ENCODE measurements around the gene PUM1. TPM values are rescaled to one million over a fixed set of nuclear protein-coding genes. Genes with fewer than 3 reads are reported as not detected.
"Not testable (repeated sequence)": the region's sequence is repeated elsewhere in the genome, so short reads cannot be mapped to it uniquely, and the experiment has no call there.

PUM1 gene
- total and polyA plus RNA-seq, 2 of the 8 experiments (the other 6 are each of a cell fraction or from before 2014, with no cell fraction given), result 122 to 177 TPM

DNA sequence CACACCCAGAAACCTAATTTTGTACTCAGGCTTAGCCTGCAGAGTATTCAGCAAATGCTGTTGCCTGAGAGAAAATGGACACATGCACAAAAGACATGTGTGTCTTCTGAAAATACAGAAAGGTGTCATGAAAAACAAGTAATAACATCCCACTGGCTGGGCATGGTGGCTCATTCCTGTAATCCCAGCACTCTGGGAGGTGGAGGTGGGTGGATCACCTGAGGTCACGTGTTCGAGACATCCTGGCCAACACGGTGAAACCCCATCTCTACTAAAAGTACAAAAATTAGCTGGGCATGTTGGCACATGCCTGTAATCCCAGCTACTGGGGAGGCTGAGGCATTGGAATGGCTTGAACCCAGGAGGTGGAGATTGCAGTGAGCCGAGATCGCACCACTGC lies 18.0 kb downstream of the PUM1 start:
- H2BK120ac ChIP-seq (replicated peaks; ENCODE audit: low read depth, low read length); CTCF ChIA-PET (ENCODE audit: partially characterized antibody); H3K4me2 ChIP-seq (ENCODE audit: insufficient read depth in 1 of 2, low read depth in 2 of 2, low read length in 2 of 2); H3K27me3 ChIP-seq (replicated peaks in 1 of 4; ENCODE audit: control insufficient read depth in 3 of 4, extremely low read depth in 1 of 4, insufficient read depth in 3 of 4, low read length in 3 of 4); H3K23me2 ChIP-seq (ENCODE audit: low read depth, low read length); H3K4me3 ChIP-seq (ENCODE audit: extremely low read depth in 1 of 4, insufficient read depth in 2 of 4, low read depth in 3 of 4, low read length in 4 of 4); H2BK20ac ChIP-seq (ENCODE audit: low read length); H3K14ac ChIP-seq (ENCODE audit: insufficient read length); H3K9ac ChIP-seq (replicated peaks in 1 of 4; ENCODE audit: extremely low read depth in 1 of 4, low read depth in 3 of 4, low read length in 3 of 4); H2BK5ac ChIP-seq (ENCODE audit: low read depth, low read length); H2BK15ac ChIP-seq (ENCODE audit: low read length); H2AK5ac ChIP-seq (ENCODE audit: low read depth, low read length); H4K8ac ChIP-seq (ENCODE audit: extremely low read depth, insufficient read depth, low read length); FAIRE-seq; H4K5ac ChIP-seq (ENCODE audit: insufficient read length, low read depth, low read length); H2AFZ ChIP-seq (ENCODE audit: low read length); DNase-seq (ENCODE audit: low read depth in 1 of 2, low spot score in 2 of 2); H3K4ac ChIP-seq (replicated peaks; ENCODE audit: insufficient read length, low read depth, low read length); H3K23ac ChIP-seq (ENCODE audit: insufficient read length); H3K18ac ChIP-seq (ENCODE audit: extremely low read depth, low read length); H3K4me1 ChIP-seq (replicated peaks in 1 of 4; ENCODE audit: control insufficient read depth in 3 of 4, insufficient read depth in 4 of 4, low read length in 3 of 4); H3K56ac ChIP-seq (replicated peaks; ENCODE audit: insufficient read length, low read depth, low read length); H4K91ac ChIP-seq (replicated peaks; ENCODE audit: insufficient read length, low read length); H3K9me3 ChIP-seq (ENCODE audit: insufficient read depth in 2 of 2, low read depth in 1 of 2, low read length in 1 of 2); H3K79me1 ChIP-seq (ENCODE audit: low read depth, low read length); H2BK12ac ChIP-seq (ENCODE audit: low read depth, low read length): not testable (repeated sequence)
- peaks cover 0 to 43% (median 8%) of the 10 kb centered on the region in 4 experiments; a peak in 5 of 8 replicates for H3K36me3 ChIP-seq (ENCODE audit: control insufficient read depth in 2 of 4, insufficient read depth in 4 of 4, low read length in 3 of 4)
- H3K79me2 ChIP-seq (ENCODE audit: control insufficient read depth in 1 of 2, insufficient read depth in 2 of 2, low read length in 2 of 2), result peaks cover 52 to 97% of the 10 kb centered on the region in 2 experiments
- H3K27ac ChIP-seq (ENCODE audit: low read depth, low read length), result peak overlapping the region; percentile 19; the same call in 1 of the 2 replicates
- POLR2A ChIA-PET (ENCODE audit: partially characterized antibody), result interaction anchor here (1.1 to 1.3 kb wide), 2 partner anchors 9 to 18 kb away, joined by 4 read pairs; partner anchors contain the start of gene PUM1
- WGBS, 2 experiments (ENCODE audit: extremely low coverage in 1 of 2, insufficient coverage in 1 of 2, insufficient read length in 1 of 2, insufficient replicate concordance in 2 of 2, low coverage in 1 of 2, low lambda C conversion rate in 2 of 2, missing lambda C conversion rate in 1 of 2), result 98% methylated on average over 5 of the region's 5 CpGs; no CpG with 5 or more reads in 1 of the 2 experiments
- peaks cover 13 to 23% of the 10 kb centered on the region in 2 experiments for H4K20me1 ChIP-seq (replicated peaks in 1 of 2; ENCODE audit: control insufficient read depth in 1 of 2, insufficient read depth in 2 of 2, low read length in 2 of 2)

Data from H1 (cell line).